Inflammatory macrophage (primary cell): ENCODE results near the gene CLEC10A.
"Not testable (repeated sequence)": the region's sequence is repeated elsewhere in the genome, so short reads cannot be mapped to it uniquely, and the experiment has no call there.

Experiments
- DNase-seq, 2 donors: peaks; one replicate each; pipeline ENCODE4 v3.0.0-alpha.2; 2020 to 2022

Gene CLEC10A

GRCh38 chr17:7070712-7071111 lies 9.3 kb downstream of the CLEC10A start:
- no peak for DNase-seq

GRCh38 chr17:7068268-7068667 lies 11.8 kb downstream of the CLEC10A start:
- no peak for DNase-seq

- DNase-seq = no peak
These were observed 12.9 kb downstream of the CLEC10A start for GRCh38 chr17:7067198-7067597.

- peak in 1 of 2 donors; percentile 31 for DNase-seq
These were observed 15.8 kb downstream of the CLEC10A start for GRCh38 chr17:7064261-7064660.

GRCh38 chr17:7063518-7064094 lies 16.4 kb downstream of the CLEC10A start:
- DNase-seq = no peak

GRCh38 chr17:7060165-7060891 lies 19.7 kb downstream of the CLEC10A start:
- DNase-seq = peak; percentile 30 to 50

GRCh38 chr17:7058831-7059447 lies 21.1 kb downstream of the CLEC10A start:
- no peak for DNase-seq

GRCh38 chr17:7056386-7056785 lies 23.7 kb downstream of the CLEC10A start:
- DNase-seq = no peak

- not testable (repeated sequence) for DNase-seq
These were observed 29.5 kb downstream of the CLEC10A start for GRCh38 chr17:7050583-7050982.

- DNase-seq = no peak
These were observed 31.1 kb downstream of the CLEC10A start for GRCh38 chr17:7048968-7049367.

GRCh38 chr17:7047566-7047965 lies 32.5 kb downstream of the CLEC10A start:
- no peak for DNase-seq

GRCh38 chr17:7046725-7047397 lies 33.2 kb downstream of the CLEC10A start:
- DNase-seq = not testable (repeated sequence)

- DNase-seq = no peak
These were observed 33.8 kb downstream of the CLEC10A start for GRCh38 chr17:7046127-7046724.

- peak; percentile 78 to 87 for DNase-seq
These were observed 34.4 kb downstream of the CLEC10A start for GRCh38 chr17:7045492-7046126.

GRCh38 chr17:7043497-7044198 lies 36.4 kb downstream of the CLEC10A start, which contains the start of gene SLC16A11:
SLC16A11 (minus strand) TSS chr17:7044092; CDS start chr17:7043513, 579 bp downstream.
- DNase-seq = no peak

- no peak for DNase-seq
These were observed 36.9 kb downstream of the CLEC10A start for GRCh38 chr17:7043182-7043496.

- no peak for DNase-seq
These were observed 37.4 kb downstream of the CLEC10A start for GRCh38 chr17:7042501-7043181.

GRCh38 chr17:7041607-7042500 lies 38.2 kb downstream of the CLEC10A start:
- DNase-seq = no peak

GRCh38 chr17:7039832-7040231 lies 40.2 kb downstream of the CLEC10A start:
- no peak for DNase-seq
